ENCODE results near the gene EVX1.

GRCh38 chr7:27197137-27198042, 45.2 kb upstream of the EVX1 start:
- TF ChIP-seq CTCF (IDR thresholded peaks at IDR 0.05): no peak
- TF ChIP-seq POLR2A (IDR thresholded peaks at IDR 0.05): no peak
